Glutamatergic neuron (in vitro differentiated cells): Measurements from ENCODE around the gene ZNF469. TPM values are rescaled to one million over a fixed set of nuclear protein-coding genes. Genes with fewer than 3 reads are reported as not detected.

Experiments
- DNase-seq: peaks from one replicate; pipeline ENCODE4 v3.0.0; 2022
- H3K27ac Mint-ChIP-seq: one replicate; pipeline ENCODE4 v1.8.0; 2020; ENCODE audit warnings: mild to moderate bottlenecking, mixed read lengths, inconsistent platforms; ENCODE audit not compliant: unreplicated experiment
- H3K27me3 Mint-ChIP-seq: one replicate; pipeline ENCODE4 v1.8.0; 2020; ENCODE audit warnings: mild to moderate bottlenecking, moderate library complexity, mixed read lengths, inconsistent platforms; ENCODE audit not compliant: unreplicated experiment
- H3K36me3 Mint-ChIP-seq: one replicate; pipeline ENCODE4 v1.8.0; 2020; ENCODE audit warnings: mild to moderate bottlenecking, mixed read lengths, inconsistent platforms; ENCODE audit not compliant: unreplicated experiment
- H3K4me1 Mint-ChIP-seq: one replicate; pipeline ENCODE4 v1.8.0; 2020; ENCODE audit warnings: mild to moderate bottlenecking, low read depth, mixed read lengths, inconsistent platforms; ENCODE audit not compliant: unreplicated experiment
- H3K4me3 Mint-ChIP-seq: one replicate; pipeline ENCODE4 v1.8.0; 2020; ENCODE audit warnings: mild to moderate bottlenecking, mixed read lengths, inconsistent platforms; ENCODE audit not compliant: unreplicated experiment
- H3K9me3 Mint-ChIP-seq: one replicate; pipeline ENCODE4 v1.8.0; 2020; ENCODE audit warnings: mild to moderate bottlenecking, moderate library complexity, mixed read lengths, inconsistent platforms; ENCODE audit not compliant: unreplicated experiment
- total RNA-seq: library from RNA; stranded (reverse); fragmentation: NEBNext Ultra II Directional; extraction: Animal tissue kit (Norgen Biotek cat#: 25700); gene quantifications from one replicate; pipeline ENCODE4 v1.2.1, GENCODE V29; 2021; ENCODE audit not compliant: unreplicated experiment
- TF ChIP-seq, protein P1 (sequence below): fragments of 200-600 bp; sonication (generic); IDR thresholded peaks from one replicate; pipeline ENCODE4 v1.5.0; 2021; ENCODE audit not compliant: partially characterized antibody, unreplicated experiment

The ZNF469 gene
- total RNA-seq, 1 donor from 2014 or later, result 0.56 TPM

- peaks cover 4% of the 10 kb centered on the region for H3K9me3 Mint-ChIP-seq
- no peak for DNase-seq
- peak overlapping the region; percentile 25 for H3K4me3 Mint-ChIP-seq
- peaks cover 7% of the 10 kb centered on the region for H3K4me1 Mint-ChIP-seq
- no peak overlapping the region for H3K27ac Mint-ChIP-seq
- H3K36me3 Mint-ChIP-seq, result no peaks in the 10 kb centered on the region
- TF ChIP-seq, protein P1, sequence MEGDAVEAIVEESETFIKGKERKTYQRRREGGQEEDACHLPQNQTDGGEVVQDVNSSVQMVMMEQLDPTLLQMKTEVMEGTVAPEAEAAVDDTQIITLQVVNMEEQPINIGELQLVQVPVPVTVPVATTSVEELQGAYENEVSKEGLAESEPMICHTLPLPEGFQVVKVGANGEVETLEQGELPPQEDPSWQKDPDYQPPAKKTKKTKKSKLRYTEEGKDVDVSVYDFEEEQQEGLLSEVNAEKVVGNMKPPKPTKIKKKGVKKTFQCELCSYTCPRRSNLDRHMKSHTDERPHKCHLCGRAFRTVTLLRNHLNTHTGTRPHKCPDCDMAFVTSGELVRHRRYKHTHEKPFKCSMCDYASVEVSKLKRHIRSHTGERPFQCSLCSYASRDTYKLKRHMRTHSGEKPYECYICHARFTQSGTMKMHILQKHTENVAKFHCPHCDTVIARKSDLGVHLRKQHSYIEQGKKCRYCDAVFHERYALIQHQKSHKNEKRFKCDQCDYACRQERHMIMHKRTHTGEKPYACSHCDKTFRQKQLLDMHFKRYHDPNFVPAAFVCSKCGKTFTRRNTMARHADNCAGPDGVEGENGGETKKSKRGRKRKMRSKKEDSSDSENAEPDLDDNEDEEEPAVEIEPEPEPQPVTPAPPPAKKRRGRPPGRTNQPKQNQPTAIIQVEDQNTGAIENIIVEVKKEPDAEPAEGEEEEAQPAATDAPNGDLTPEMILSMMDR, result no peak
- peaks cover 13% of the 10 kb centered on the region for H3K27me3 Mint-ChIP-seq
These were observed 8.0 kb downstream of the ZNF469 start for GRCh38 chr16:88390735-88391134.

DNA sequence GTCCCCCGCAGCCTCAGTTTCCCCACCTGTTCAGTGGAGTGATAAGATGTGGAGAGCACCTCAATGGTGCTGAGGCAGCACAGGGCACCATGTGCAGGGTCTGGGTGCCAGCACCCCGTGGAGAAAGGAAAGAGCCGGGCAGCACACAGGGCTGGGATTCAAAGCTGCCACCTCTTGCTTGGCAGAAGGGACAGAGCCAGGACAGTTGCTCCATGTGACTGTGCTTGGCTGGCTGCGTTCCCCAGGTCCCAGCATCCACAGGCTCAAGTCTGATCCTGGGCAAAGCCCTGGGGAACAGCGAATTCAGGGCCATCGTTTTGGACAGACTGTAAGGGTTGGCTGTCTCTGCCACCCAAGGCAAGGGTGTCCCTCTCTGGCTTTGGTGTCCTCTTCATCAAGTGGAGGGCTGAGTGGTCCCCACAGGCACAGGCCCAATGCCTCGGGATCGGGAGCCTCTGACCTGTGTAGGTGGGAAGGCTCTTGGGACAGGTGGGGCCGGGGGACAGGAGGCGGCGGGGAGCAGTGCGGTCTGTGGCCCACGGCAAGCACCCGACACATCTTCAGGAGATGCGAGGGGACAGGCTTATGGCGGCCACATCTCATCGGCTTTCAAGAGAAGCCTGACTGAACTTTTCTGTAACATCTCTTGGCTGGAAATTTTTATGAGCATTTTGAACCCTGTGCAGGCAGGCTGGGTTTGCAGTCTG is 8.5 kb downstream of the ZNF469 start:
- Mint-ChIP-seq H3K4me1 (peaks cover 7% of the 10 kb centered on the region), H3K4me3 (peak overlapping the region; percentile 25), H3K9me3 (peaks cover 4% of the 10 kb centered on the region), H3K27ac (no peak overlapping the region), H3K27me3 (peaks cover 13% of the 10 kb centered on the region), H3K36me3 (no peaks in the 10 kb centered on the region)
- TF ChIP-seq, protein P1, result no peak
- DNase-seq, result no peak

GRCh38 chr16:88392111-88392510 is 9.4 kb downstream of the ZNF469 start:
- Mint-ChIP-seq H3K36me3 (no peaks in the 10 kb centered on the region), H3K4me3 (no peak overlapping the region), H3K9me3 (peaks cover 4% of the 10 kb centered on the region), H3K27me3 (peaks cover 13% of the 10 kb centered on the region), H3K4me1 (peaks cover 7% of the 10 kb centered on the region), H3K27ac (no peak overlapping the region)
- TF ChIP-seq, protein P1, result no peak
- no peak for DNase-seq

DNA sequence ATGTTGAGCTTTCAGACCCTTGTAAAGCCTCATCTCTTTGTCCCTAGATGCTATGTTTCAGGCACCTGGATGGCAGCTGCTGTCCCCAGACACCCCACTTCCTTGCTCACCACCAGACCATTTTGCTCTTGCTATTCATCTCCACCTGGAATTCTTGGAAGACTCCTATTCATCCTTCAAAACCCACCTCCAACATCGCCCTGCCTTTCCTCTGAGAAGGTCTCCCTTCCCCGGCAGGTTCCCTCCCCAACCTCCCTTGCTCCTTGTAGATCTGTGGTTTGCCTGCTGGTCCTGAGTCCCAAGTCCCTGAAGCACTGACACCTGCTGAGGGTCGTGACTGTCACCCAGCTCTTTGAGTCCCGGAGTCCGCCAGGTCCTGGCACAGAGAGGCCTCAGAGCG is 9.9 kb downstream of the ZNF469 start:
- no peak overlapping the region for H3K27ac Mint-ChIP-seq
- no peak overlapping the region for H3K4me3 Mint-ChIP-seq
- H3K36me3 Mint-ChIP-seq, result peaks cover 4% of the 10 kb centered on the region
- H3K4me1 Mint-ChIP-seq, result peaks cover 9% of the 10 kb centered on the region
- H3K9me3 Mint-ChIP-seq, result peaks cover 4% of the 10 kb centered on the region
- TF ChIP-seq, protein P1, result no peak
- DNase-seq, result no peak
- H3K27me3 Mint-ChIP-seq, result peaks cover 15% of the 10 kb centered on the region

DNA sequence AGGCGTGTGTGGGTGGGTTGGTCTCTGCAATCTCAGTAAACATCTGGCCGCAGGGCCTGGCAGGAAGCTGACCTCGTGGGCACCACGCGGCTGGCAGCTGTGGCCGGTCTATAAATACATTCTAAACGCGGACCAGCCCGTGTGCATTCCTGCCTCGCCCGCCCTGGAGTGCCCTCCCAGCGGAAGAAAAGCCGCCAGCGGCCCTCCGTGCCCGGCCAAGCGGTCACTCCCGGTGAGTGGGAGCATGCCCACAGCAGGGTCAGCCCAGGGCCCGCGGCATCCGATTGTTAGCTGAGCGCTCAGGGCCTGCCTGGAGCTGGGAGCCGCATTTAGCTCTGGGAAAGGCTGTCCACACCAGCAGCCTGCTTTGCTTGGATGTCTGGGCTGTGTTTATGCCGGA is 10.3 kb downstream of the ZNF469 start:
- TF ChIP-seq, protein P1, result no peak
- peaks cover 15% of the 10 kb centered on the region for H3K27me3 Mint-ChIP-seq
- no peak overlapping the region for H3K4me3 Mint-ChIP-seq
- H3K36me3 Mint-ChIP-seq, result peaks cover 5% of the 10 kb centered on the region
- no peak overlapping the region for H3K27ac Mint-ChIP-seq
- DNase-seq, result no peak
- peaks cover 4% of the 10 kb centered on the region for H3K9me3 Mint-ChIP-seq
- peaks cover 9% of the 10 kb centered on the region for H3K4me1 Mint-ChIP-seq
